Breast epithelium (tissue), 4 donors: ENCODE measurements around the gene SLC11A1. TPM values are rescaled to one million over a fixed set of nuclear protein-coding genes. Genes with fewer than 3 reads are reported as not detected.

ENCODE experiments used
- DNase-seq, 2 donors: peaks; one replicate each; pipeline ENCODE4 v3.0.0-alpha.2; 2019; ENCODE audit warnings: low spot score in 2 of 2
- H3K27ac ChIP-seq, 2 donors: fragments of 200-600 bp; sonication (generic) in 1 of 2; one replicate each; pipeline ENCODE4 v1.5.1; 2016 to 2019; ENCODE audit warnings: mild to moderate bottlenecking in 1 of 2
- H3K27me3 ChIP-seq, 2 donors: fragments of 200-600 bp; sonication (generic) in 1 of 2; one replicate each; pipeline versions ENCODE4 v1.5.1 to v1.6.0; 2017 to 2019; ENCODE audit warnings: control low read depth in 1 of 2, mild to moderate bottlenecking in 1 of 2
- H3K36me3 ChIP-seq: fragments of 200-600 bp; one replicate; pipeline ENCODE4 v1.5.1; 2019
- H3K4me1 ChIP-seq, 2 donors: fragments of 200-600 bp; sonication (generic); one replicate each; pipeline ENCODE4 v1.5.1; 2016 to 2019; ENCODE audit warnings: control low read depth in 1 of 2
- H3K4me3 ChIP-seq, 3 donors: fragments of 200-600 bp; sonication (generic); 1 replicate in 2 of 3; 2 replicates in 1 of 3; pipeline ENCODE4 v1.5.1; 2016 to 2019; ENCODE audit warnings: mild to moderate bottlenecking in 3 of 3, moderate library complexity in 2 of 3
- H3K9me3 ChIP-seq, 2 donors: fragments of 200-600 bp; sonication (generic) in 1 of 2; one replicate each; pipeline ENCODE4 v1.5.1; 2016 to 2019; ENCODE audit warnings: control low read depth in 1 of 2
- POLR2A ChIP-seq: fragments of 450-650 bp; IDR thresholded peaks from one replicate; pipeline ENCODE4 v1.6.1; 2016; ENCODE audit warnings: antibody characterized with exemption, mild to moderate bottlenecking, moderate library complexity
- POLR2AphosphoS5 ChIP-seq, 3 donors: sonication (generic); formaldehyde crosslinking; IDR thresholded peaks; one replicate each; pipeline ENCODE4 v1.6.1; 2017; ENCODE audit warnings: antibody characterized with exemption in 3 of 3
- intact Hi-C: fragments of 100-400 bp; cut with DNase I; formaldehyde crosslinking; loops from one replicate; pipeline ENCODE4 v1.15.1; 2023; ENCODE audit warnings: low total_unique reads
- total RNA-seq, 3 donors: library from RNA; depleted of rRNA; stranded (reverse); fragments of >200 nt; gene quantifications; one replicate each; pipeline ENCODE4 v1.1.0, GENCODE V29; 2016
- TF ChIP-seq, protein P1 (sequence below), 3 donors: fragments of 450-650 bp; IDR thresholded peaks; one replicate each; pipeline ENCODE4 v1.5.1; 2016 to 2017; ENCODE audit warnings: antibody characterized with exemption in 3 of 3, mild to moderate bottlenecking in 3 of 3, moderate library complexity in 3 of 3

Gene SLC11A1
- total RNA-seq, 3 donors from 2014 or later, result 14.4 to 53.4 (median 17.9) TPM

- peak; percentile 75 to 76 for DNase-seq
- intact Hi-C loops, result loop anchor here (2.0 kb wide), 1 partner anchor 104 kb away; the partner anchor contains the start of gene TMBIM1
Measured at GRCh38 chr2:218396688-218397462, 14.8 kb downstream of the SLC11A1 start.

GRCh38 chr2:218397463-218397819 is 15.4 kb downstream of the SLC11A1 start:
- Histone ChIP-seq H3K4me1 (peaks cover 10 to 11% of the 10 kb centered on the region in 2 donors), H3K9me3 (no peaks in the 10 kb centered on the region), H3K27me3 (no peaks in the 10 kb centered on the region), H3K27ac (peak overlapping the region; percentile 97 to 99), H3K36me3 (no peaks in the 10 kb centered on the region), H3K4me3 (peak overlapping the region; percentile 97 to 100 (median 98))
- TF ChIP-seq POLR2AphosphoS5 (IDR thresholded peaks at IDR 0.05) (no peak), POLR2A (no peak)
- no peak for DNase-seq
- intact Hi-C loops, result loop anchor here (2.0 kb wide), 1 partner anchor 105 kb away; the partner anchor contains the start of gene TMBIM1

More at GRCh38 chr2:218396688-218397462, 14.8 kb downstream of the SLC11A1 start:
- H3K36me3 ChIP-seq, result no peaks in the 10 kb centered on the region
- H3K4me1 ChIP-seq, result peaks cover 8 to 9% of the 10 kb centered on the region in 2 donors
- no peaks in the 10 kb centered on the region for H3K9me3 ChIP-seq
- H3K4me3 ChIP-seq, result peak overlapping the region; percentile 97 to 100 (median 98)
- peak overlapping the region; percentile 97 to 99 for H3K27ac ChIP-seq
- H3K27me3 ChIP-seq, result no peaks in the 10 kb centered on the region
- TF ChIP-seq POLR2A, result no peak
- TF ChIP-seq POLR2AphosphoS5 (IDR thresholded peaks at IDR 0.05), result no peak
- TF ChIP-seq, protein P1, sequence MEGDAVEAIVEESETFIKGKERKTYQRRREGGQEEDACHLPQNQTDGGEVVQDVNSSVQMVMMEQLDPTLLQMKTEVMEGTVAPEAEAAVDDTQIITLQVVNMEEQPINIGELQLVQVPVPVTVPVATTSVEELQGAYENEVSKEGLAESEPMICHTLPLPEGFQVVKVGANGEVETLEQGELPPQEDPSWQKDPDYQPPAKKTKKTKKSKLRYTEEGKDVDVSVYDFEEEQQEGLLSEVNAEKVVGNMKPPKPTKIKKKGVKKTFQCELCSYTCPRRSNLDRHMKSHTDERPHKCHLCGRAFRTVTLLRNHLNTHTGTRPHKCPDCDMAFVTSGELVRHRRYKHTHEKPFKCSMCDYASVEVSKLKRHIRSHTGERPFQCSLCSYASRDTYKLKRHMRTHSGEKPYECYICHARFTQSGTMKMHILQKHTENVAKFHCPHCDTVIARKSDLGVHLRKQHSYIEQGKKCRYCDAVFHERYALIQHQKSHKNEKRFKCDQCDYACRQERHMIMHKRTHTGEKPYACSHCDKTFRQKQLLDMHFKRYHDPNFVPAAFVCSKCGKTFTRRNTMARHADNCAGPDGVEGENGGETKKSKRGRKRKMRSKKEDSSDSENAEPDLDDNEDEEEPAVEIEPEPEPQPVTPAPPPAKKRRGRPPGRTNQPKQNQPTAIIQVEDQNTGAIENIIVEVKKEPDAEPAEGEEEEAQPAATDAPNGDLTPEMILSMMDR (IDR thresholded peaks at IDR 0.05), result no peak

DNA sequence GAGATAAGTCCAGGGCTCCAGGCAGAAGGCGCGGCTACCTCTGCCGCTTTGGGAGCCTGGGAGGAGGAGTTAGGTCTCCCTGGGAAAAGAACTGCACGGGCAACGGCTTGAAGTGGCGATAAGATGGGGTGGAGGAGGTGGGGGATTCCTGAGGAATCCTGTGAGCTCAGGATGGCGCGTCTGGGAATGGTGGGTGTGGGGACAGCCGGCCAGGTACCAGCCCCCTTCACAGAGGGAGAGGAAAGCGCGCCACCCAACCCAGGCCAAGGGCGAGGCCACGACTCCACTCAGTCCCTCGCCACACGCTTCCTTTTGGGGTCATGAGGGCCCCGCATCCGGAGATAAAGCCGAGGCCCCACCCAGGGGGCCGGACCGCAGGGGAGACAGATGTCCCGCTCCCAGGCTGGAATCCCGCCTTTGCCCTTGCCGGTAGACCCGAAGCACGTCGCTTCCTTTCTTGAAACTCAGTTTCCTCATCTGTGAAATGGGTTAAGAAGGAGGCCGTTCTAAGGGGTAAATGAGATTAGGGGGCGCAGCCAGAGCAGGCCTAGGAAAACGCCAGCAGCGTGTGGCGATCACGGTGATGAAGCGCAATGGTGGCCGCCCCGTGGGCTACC is 15.9 kb downstream of the SLC11A1 start:
- H3K27me3 ChIP-seq, result no peaks in the 10 kb centered on the region
- TF ChIP-seq POLR2AphosphoS5 (IDR thresholded peaks at IDR 0.05) (peak in 2 of 3 donors; percentile 16 to 49), POLR2A (peak; percentile 40)
- TF ChIP-seq, protein P1 (IDR thresholded peaks at IDR 0.05), result no peak
- H3K36me3 ChIP-seq, result no peaks in the 10 kb centered on the region
- intact Hi-C loops, result loop anchor here (2.0 kb wide), 1 partner anchor 105 kb away; the partner anchor contains the start of gene TMBIM1
- H3K9me3 ChIP-seq, result no peaks in the 10 kb centered on the region
- H3K4me3 ChIP-seq, result peak overlapping the region; percentile 97 to 100 (median 98)
- H3K27ac ChIP-seq, result peak overlapping the region; percentile 97 to 99
- DNase-seq, result no peak
- H3K4me1 ChIP-seq, result peaks cover 10 to 11% of the 10 kb centered on the region in 2 donors

- no peaks in the 10 kb centered on the region for H3K9me3 ChIP-seq
- peak; percentile 80 to 82 for DNase-seq
- intact Hi-C loops, result no loop called here
- peaks cover 10 to 11% of the 10 kb centered on the region in 2 donors for H3K4me1 ChIP-seq
- no peaks in the 10 kb centered on the region for H3K27me3 ChIP-seq
- peak overlapping the region; percentile 97 to 100 (median 98) for H3K4me3 ChIP-seq
- no peaks in the 10 kb centered on the region for H3K36me3 ChIP-seq
- H3K27ac ChIP-seq, result peak overlapping the region; percentile 97 to 99
- TF ChIP-seq POLR2A (no peak), POLR2AphosphoS5 (IDR thresholded peaks at IDR 0.05) (no peak)
- TF ChIP-seq, protein P1 (IDR thresholded peaks at IDR 0.05), result no peak
Measured at GRCh38 chr2:218398437-218399390, 16.6 kb downstream of the SLC11A1 start.
